H1 (cell line): ENCODE measurements around the gene NT5C1B. TPM values are rescaled to one million over a fixed set of nuclear protein-coding genes. Genes with fewer than 3 reads are reported as not detected.

Experiments
- CTCF ChIA-PET: fragments of 300-600 bp; sonication (Branson Sonifier 250); formaldehyde crosslinking; loops from one replicate; lab custom pipeline; 2021; ENCODE audit not compliant: partially characterized antibody; lab: Charles Lee
- POLR2A ChIA-PET: fragments of 300-600 bp; sonication (Branson Sonifier 250); formaldehyde crosslinking; loops from one replicate; lab custom pipeline; 2021; ENCODE audit warnings: inconsistent platforms; ENCODE audit not compliant: partially characterized antibody; lab: Charles Lee
- DNase-seq, 2 experiments: peaks; one replicate each; pipeline versions ENCODE4 v3.0.0 to v3.0.0-alpha.2; 2010 to 2022; ENCODE audit warnings: low spot score in 2 of 2, low read depth in 1 of 2, mixed read lengths in 1 of 2
- FAIRE-seq: peaks from 2 replicates; lab custom pipeline; 2011; peaks lifted over from hg19 to GRCh38; lab: Jason Lieb, UNC
- H2AFZ ChIP-seq: 2 replicates; pipeline ENCODE4 v1.8.1; 2012; ENCODE audit warnings: low read length, inconsistent platforms
- H2AK5ac ChIP-seq: 2 replicates; pipeline ENCODE4 v1.6.1; 2013; ENCODE audit warnings: low read depth, low read length
- H2BK120ac ChIP-seq: replicated peaks from 2 replicates; pipeline ENCODE3; 2013; ENCODE audit warnings: low read depth, low read length, inconsistent platforms
- H2BK12ac ChIP-seq: 2 replicates; pipeline ENCODE4 v1.6.1; 2013; ENCODE audit warnings: low read depth, low read length
- H2BK15ac ChIP-seq: 2 replicates; pipeline ENCODE4 v1.6.1; 2013; ENCODE audit warnings: low read length
- H2BK20ac ChIP-seq: 2 replicates; pipeline ENCODE4 v1.6.1; 2013; ENCODE audit warnings: low read length
- H2BK5ac ChIP-seq: 2 replicates; pipeline ENCODE4 v1.6.1; 2013; ENCODE audit warnings: low read depth, low read length
- H3K14ac ChIP-seq: 2 replicates; pipeline ENCODE4 v1.6.1; 2013; ENCODE audit warnings: inconsistent platforms; ENCODE audit not compliant: insufficient read length
- H3K18ac ChIP-seq: 2 replicates; pipeline ENCODE4 v1.6.1; 2013; ENCODE audit warnings: low read length; ENCODE audit errors: extremely low read depth
- H3K23ac ChIP-seq: 2 replicates; pipeline ENCODE4 v1.6.1; 2013; ENCODE audit warnings: inconsistent platforms; ENCODE audit not compliant: insufficient read length
- H3K23me2 ChIP-seq: 2 replicates; pipeline ENCODE4 v1.6.1; 2013; ENCODE audit warnings: low read depth, low read length
- H3K27ac ChIP-seq: 2 replicates; pipeline ENCODE4 v1.6.1; 2011; ENCODE audit warnings: low read depth, low read length, inconsistent platforms
- H3K27me3 ChIP-seq, 4 experiments: replicated peaks in 1 of 4; 1 replicate in 1 of 4; 2 replicates in 3 of 4; pipeline versions ENCODE4 v1.6.1 to v1.8.1; 2011 to 2013; ENCODE audit warnings: low read length in 3 of 4, mild to moderate bottlenecking in 3 of 4, inconsistent platforms in 2 of 4, mixed read lengths in 2 of 4, moderate library complexity in 1 of 4; ENCODE audit not compliant: control insufficient read depth in 3 of 4, insufficient read depth in 3 of 4; ENCODE audit errors: extremely low read depth in 1 of 4
- H3K36me3 ChIP-seq, 4 experiments: 2 replicates each; pipeline versions ENCODE4 v1.6.1 to v1.8.1; 2011 to 2013; ENCODE audit warnings: mild to moderate bottlenecking in 4 of 4, low read length in 3 of 4, moderate library complexity in 2 of 4, control low read depth in 1 of 4, inconsistent platforms in 1 of 4; ENCODE audit not compliant: insufficient read depth in 4 of 4, control insufficient read depth in 2 of 4
- H3K4ac ChIP-seq: replicated peaks from 2 replicates; pipeline ENCODE3; 2013; ENCODE audit warnings: low read length, low read depth, mixed read lengths, inconsistent platforms; ENCODE audit not compliant: insufficient read length
- H3K4me1 ChIP-seq, 4 experiments: replicated peaks in 1 of 4; 1 replicate in 1 of 4; 2 replicates in 3 of 4; pipeline versions ENCODE4 v1.6.1 to v1.8.1; 2011 to 2013; ENCODE audit warnings: low read length in 3 of 4, inconsistent platforms in 2 of 4, mixed read lengths in 1 of 4; ENCODE audit not compliant: insufficient read depth in 4 of 4, control insufficient read depth in 3 of 4
- H3K4me2 ChIP-seq, 2 experiments: 2 replicates each; pipeline versions ENCODE4 v1.6.1 to v1.8.1; 2011 to 2013; ENCODE audit warnings: low read depth in 2 of 2, low read length in 2 of 2, control low read depth in 1 of 2, inconsistent platforms in 1 of 2, mild to moderate bottlenecking in 1 of 2; ENCODE audit not compliant: insufficient read depth in 1 of 2
- H3K4me3 ChIP-seq, 4 experiments: fragments of 200-600, 300-600 bp in 1 of 4; sonication (generic), shearing (Covaris generic), sonication (Bioruptor Twin) in 1 of 4; 2 replicates each; pipeline versions ENCODE4 v1.5.1 to v1.8.1; 2011 to 2016; ENCODE audit warnings: low read length in 4 of 4, low read depth in 3 of 4, control low read depth in 2 of 4, inconsistent platforms in 2 of 4, mild to moderate bottlenecking in 2 of 4, mixed read lengths in 1 of 4, moderate library complexity in 1 of 4; ENCODE audit not compliant: insufficient read depth in 2 of 4; ENCODE audit errors: extremely low read depth in 1 of 4
- H3K56ac ChIP-seq: replicated peaks from 2 replicates; pipeline ENCODE3; 2013; ENCODE audit warnings: low read depth, mild to moderate bottlenecking, mixed read lengths, low read length, inconsistent platforms; ENCODE audit not compliant: insufficient read length
- H3K79me1 ChIP-seq: 2 replicates; pipeline ENCODE4 v1.6.1; 2013; ENCODE audit warnings: low read depth, low read length, control low read depth
- H3K79me2 ChIP-seq, 2 experiments: 2 replicates each; pipeline versions ENCODE4 v1.6.1 to v1.8.1; 2012 to 2013; ENCODE audit warnings: low read length in 2 of 2, mild to moderate bottlenecking in 2 of 2, inconsistent platforms in 1 of 2; ENCODE audit not compliant: insufficient read depth in 2 of 2, control insufficient read depth in 1 of 2
- H3K9ac ChIP-seq, 4 experiments: replicated peaks in 1 of 4; 1 replicate in 1 of 4; 2 replicates in 3 of 4; pipeline versions ENCODE4 v1.6.1 to v1.8.1; 2011 to 2013; ENCODE audit warnings: low read depth in 3 of 4, low read length in 3 of 4, control low read depth in 2 of 4, mild to moderate bottlenecking in 2 of 4, moderate library complexity in 2 of 4, inconsistent platforms in 1 of 4; ENCODE audit errors: extremely low read depth in 1 of 4
- H3K9me3 ChIP-seq, 2 experiments: 2 replicates each; pipeline versions ENCODE4 v1.6.1 to v1.8.1; 2012 to 2013; ENCODE audit warnings: mild to moderate bottlenecking in 2 of 2, moderate library complexity in 2 of 2, control low read depth in 1 of 2, inconsistent platforms in 1 of 2, low read depth in 1 of 2, low read length in 1 of 2, mixed read lengths in 1 of 2; ENCODE audit not compliant: insufficient read depth in 2 of 2
- H4K20me1 ChIP-seq, 2 experiments: replicated peaks in 1 of 2; 2 replicates each; pipeline versions ENCODE3 to v1.8.1; 2011 to 2013; ENCODE audit warnings: inconsistent platforms in 2 of 2, low read length in 2 of 2, mild to moderate bottlenecking in 1 of 2; ENCODE audit not compliant: insufficient read depth in 2 of 2, control insufficient read depth in 1 of 2
- H4K5ac ChIP-seq: 2 replicates; pipeline ENCODE4 v1.6.1; 2013; ENCODE audit warnings: low read length, low read depth, mixed read lengths, inconsistent platforms; ENCODE audit not compliant: insufficient read length
- H4K8ac ChIP-seq: 2 replicates; pipeline ENCODE4 v1.8.0; 2013; ENCODE audit warnings: mild to moderate bottlenecking, moderate library complexity, low read length, inconsistent platforms; ENCODE audit not compliant: insufficient read depth; ENCODE audit errors: extremely low read depth
- H4K91ac ChIP-seq: replicated peaks from 2 replicates; pipeline ENCODE3; 2013; ENCODE audit warnings: low read length, mixed read lengths, inconsistent platforms; ENCODE audit not compliant: insufficient read length
- ATF3 ChIP-seq: IDR thresholded peaks from 2 replicates; pipeline ENCODE4 v1.6.1; 2011; ENCODE audit warnings: low read depth, mild to moderate bottlenecking, low read length; ENCODE audit not compliant: insufficient read depth
- POLR2AphosphoS5 ChIP-seq: IDR thresholded peaks from 2 replicates; pipeline ENCODE4 v1.6.1; 2011; ENCODE audit warnings: low read depth, low read length
- RFX5 ChIP-seq: IDR thresholded peaks from 2 replicates; pipeline ENCODE4 v1.6.1; 2011; ENCODE audit warnings: low read depth, low read length, improper control_type of control experiment, borderline replicate concordance
- TCF12 ChIP-seq: IDR thresholded peaks from 2 replicates; pipeline ENCODE4 v1.6.1; 2011; ENCODE audit warnings: low read depth, mild to moderate bottlenecking, low read length
- WGBS, 2 experiments: shearing (Covaris generic) in 1 of 2; methylation state at CpG; one replicate each; pipeline versions ENCODE4 v1.1.6 to v1.1.7; 2013 to 2015; ENCODE audit warnings: low lambda C conversion rate in 2 of 2, mixed read lengths in 2 of 2, inconsistent platforms in 1 of 2, low coverage in 1 of 2, missing lambda C conversion rate in 1 of 2; ENCODE audit not compliant: insufficient replicate concordance in 2 of 2, insufficient coverage in 1 of 2, insufficient read length in 1 of 2; ENCODE audit errors: extremely low coverage in 1 of 2, missing lambda C conversion rate in 1 of 2; 5-methylcytosine and 5-hydroxymethylcytosine counted together
- polyA plus RNA-seq, 7 experiments: library from polyadenylated mRNA; depleted of rRNA in 3 of 7; stranded (reverse) in 5 of 7; unstranded in 2 of 7; fragments of >200 nt in 5 of 7; fragments of 200-250 nt in 2 of 7; gene quantifications; 1 replicate in 5 of 7; 2 replicates in 1 of 7; 4 replicates in 1 of 7; pipeline versions ENCODE4 v1.2.1 to v1.2.3, GENCODE V29; 2011 to 2013; ENCODE audit warnings: missing spikeins in 2 of 7, mixed read lengths in 2 of 7
- total RNA-seq: library from RNA; stranded (reverse); fragmentation: NEBNext Ultra II Directional; extraction: Animal tissue kit (Norgen Biotek cat#: 25700); gene quantifications from 2 replicates; pipeline ENCODE4 v1.2.1, GENCODE V29; 2021

The NT5C1B gene
- total and polyA plus RNA-seq, 2 of the 8 experiments (the other 6 are each of a cell fraction or from before 2014, with no cell fraction given), result not detected

GRCh38 chr2:18604531-18604885 lies 15.1 kb upstream of the NT5C1B start:
- TF ChIP-seq RFX5 (no peak), POLR2AphosphoS5 (no peak), ATF3 (no peak), TCF12 (no peak)
- no peak overlapping the region for H3K23ac ChIP-seq
- H3K4me2 ChIP-seq, result no peak overlapping the region
- H3K9me3 ChIP-seq, result no peaks in the 10 kb centered on the region
- no peaks in the 10 kb centered on the region for H3K79me1 ChIP-seq
- no peak overlapping the region for H2BK15ac ChIP-seq
- H3K14ac ChIP-seq, result no peak overlapping the region
- no peak for FAIRE-seq
- no peak overlapping the region for H2BK5ac ChIP-seq
- no peak overlapping the region for H2BK20ac ChIP-seq
- ChIA-PET CTCF (interaction anchor here (0.5 to 1.3 kb wide), 4 partner anchors 85 to 1478 kb away, joined by 3 read pairs; no protein-coding TSS in a partner anchor), POLR2A (no interaction called here)
- no peak overlapping the region for H2BK12ac ChIP-seq
- H4K20me1 ChIP-seq, result no peaks in the 10 kb centered on the region
- H3K23me2 ChIP-seq, result no peaks in the 10 kb centered on the region
- H3K18ac ChIP-seq, result no peak overlapping the region
- no peak overlapping the region for H4K5ac ChIP-seq
- H3K4me3 ChIP-seq, result no peak overlapping the region
- no peak for DNase-seq
- WGBS, 2 experiments, result 90% methylated on average over 2 of the region's 2 CpGs; no CpG with 5 or more reads in 1 of the 2 experiments
- no peaks in the 10 kb centered on the region for H3K79me2 ChIP-seq
- no peak overlapping the region for H4K91ac ChIP-seq
- H2AFZ ChIP-seq, result no peak overlapping the region
- H3K4me1 ChIP-seq, result no peaks in the 10 kb centered on the region
- H3K36me3 ChIP-seq, result no peaks in the 10 kb centered on the region
- H3K4ac ChIP-seq, result no peak overlapping the region
- H4K8ac ChIP-seq, result no peak overlapping the region
- H3K56ac ChIP-seq, result no peak overlapping the region
- H3K9ac ChIP-seq, result no peak overlapping the region
- no peak overlapping the region for H2AK5ac ChIP-seq
- no peak overlapping the region for H3K27ac ChIP-seq
- H3K27me3 ChIP-seq, result no peaks in the 10 kb centered on the region
- no peak overlapping the region for H2BK120ac ChIP-seq
